HG03139 (cell line): ENCODE results near the gene VWA1.
A peak's percentile ranks its signal among the peaks of the same experiment; 100 is the strongest.
"Not testable (repeated sequence)": the region's sequence is repeated elsewhere in the genome, so short reads cannot be mapped to it uniquely, and the experiment has no call there.

Source experiments
- ATAC-seq: cut with Tn5 transposase; IDR thresholded peaks from one replicate; pipeline ENCODE4 v1.9.1; 2021; ENCODE audit not compliant: unreplicated experiment

VWA1 gene

DNA sequence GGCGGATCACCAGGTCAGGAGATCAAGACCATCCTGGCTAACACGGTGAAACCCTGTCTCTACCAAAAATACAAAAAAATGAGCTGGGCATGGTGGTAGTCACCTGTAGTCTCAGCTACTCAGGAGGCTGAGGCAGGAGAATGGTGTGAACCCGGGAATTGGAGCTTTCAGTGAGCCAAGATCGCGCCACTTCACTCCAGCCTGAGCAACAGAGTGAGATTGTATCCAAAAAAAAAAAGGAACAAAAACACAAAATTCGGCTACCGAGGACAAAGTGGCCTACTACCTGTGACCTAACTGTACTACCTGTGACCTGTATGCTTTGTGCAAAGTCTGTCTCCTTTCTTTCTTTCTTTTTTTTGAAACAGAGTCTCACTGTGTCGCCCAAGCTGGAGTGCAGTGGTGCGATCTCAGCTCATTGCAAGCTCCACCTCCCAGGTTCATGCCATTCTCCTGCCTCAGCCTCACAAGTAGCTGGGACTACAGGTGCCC is 32.5 kb upstream of the VWA1 start:
- ATAC-seq = not testable (repeated sequence)

DNA sequence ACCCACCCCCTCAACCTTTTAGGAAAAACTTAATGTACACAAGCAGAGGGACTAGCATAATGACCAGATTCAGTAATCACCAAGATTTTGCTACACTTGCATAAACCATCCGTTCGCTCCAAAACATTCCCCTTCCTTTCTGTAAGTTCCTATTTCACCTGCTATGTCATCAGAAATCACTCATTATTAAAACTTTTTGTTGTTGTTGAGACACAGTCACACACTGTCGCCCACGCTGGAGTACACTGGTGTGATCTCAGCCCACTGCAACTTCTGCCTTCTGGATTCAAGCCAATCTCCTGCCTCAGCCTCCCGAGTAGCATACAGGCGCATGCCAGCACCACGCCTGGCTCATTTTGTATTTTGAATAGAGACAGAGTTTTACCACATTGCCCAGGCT is 31.8 kb upstream of the VWA1 start:
- ATAC-seq = no peak

DNA sequence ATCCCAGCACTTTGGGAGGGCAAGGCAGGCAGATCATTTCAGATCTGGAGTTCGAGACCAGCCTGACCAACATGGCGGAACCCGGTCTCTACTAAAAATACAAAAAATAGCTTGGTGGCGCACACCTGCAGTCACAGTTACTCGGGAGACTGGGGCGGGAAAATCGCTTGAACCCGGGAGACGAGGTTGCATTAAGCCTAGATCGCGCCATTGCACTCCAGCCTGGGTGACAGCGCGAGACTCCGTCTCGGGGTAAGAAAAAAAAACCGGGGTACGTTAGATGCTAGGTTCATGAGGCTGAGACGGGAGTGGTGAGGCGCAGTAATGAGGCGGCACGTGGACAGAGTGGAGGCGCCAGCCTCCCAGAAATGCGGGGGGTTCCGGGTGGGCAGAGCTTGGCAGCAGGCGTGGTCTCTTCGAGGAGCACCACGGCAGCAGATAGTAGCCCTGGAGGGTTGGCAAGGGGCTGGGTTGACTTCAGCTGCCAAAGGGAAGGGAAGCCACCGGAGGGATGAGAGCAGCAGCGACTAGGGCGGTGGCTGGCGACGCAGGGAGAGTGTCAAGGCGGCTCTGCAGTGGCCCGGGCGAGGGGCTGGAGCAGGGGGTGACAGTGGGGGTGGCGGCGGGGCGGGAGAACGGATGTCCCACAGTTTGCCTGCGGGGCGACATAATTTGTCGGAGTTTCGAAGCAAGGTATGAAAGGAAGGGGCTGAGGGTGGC is 29.2 kb upstream of the VWA1 start:
- ATAC-seq = no peak

DNA sequence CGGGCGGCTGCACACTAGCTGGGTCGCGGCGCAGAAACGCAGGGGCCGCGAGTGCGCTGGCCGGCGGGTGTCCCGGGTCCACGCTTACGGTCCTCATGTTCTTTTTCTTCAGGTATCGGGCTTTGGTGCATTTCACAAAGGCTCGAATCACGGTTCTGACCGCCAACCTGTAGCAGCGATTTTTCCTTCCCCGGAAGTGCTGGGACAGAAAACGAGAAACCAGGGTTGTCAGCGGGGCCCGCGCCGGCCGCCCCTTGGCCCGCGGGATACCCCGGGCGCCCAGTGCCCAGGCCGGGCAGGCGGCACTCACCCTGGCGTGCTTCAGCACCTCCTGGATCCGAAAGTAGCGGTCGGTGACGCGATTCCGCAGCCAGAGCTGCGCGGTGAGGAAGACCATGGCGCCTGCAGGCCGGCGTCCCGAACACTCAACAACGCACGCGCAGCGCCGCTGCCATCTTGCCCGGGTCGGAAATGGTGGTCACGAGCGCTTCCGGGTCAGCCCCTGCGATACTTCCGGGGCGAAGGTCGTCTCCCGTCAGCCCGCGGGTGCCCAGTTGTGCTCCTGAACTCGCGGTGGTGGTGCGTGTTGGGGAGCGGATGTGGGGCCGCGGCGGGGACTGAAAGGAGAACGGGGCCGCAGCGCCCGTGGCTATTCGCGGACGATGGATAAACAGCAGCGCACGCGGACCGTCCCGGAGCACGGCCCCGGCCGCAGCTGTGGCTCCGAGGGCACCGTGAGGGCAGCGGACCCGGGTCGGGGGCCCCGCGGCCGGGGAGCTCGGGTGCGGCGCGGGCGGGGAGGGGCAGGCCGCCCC is 28.5 kb upstream of the VWA1 start, which contains the start of gene MRPL20:
Gene MRPL20, minus strand, starts transcription at position 473 of the 815 bp plus-strand sequence. Its CDS starts 76 bp downstream, at position 397.
- ATAC-seq = peak; percentile 85

DNA sequence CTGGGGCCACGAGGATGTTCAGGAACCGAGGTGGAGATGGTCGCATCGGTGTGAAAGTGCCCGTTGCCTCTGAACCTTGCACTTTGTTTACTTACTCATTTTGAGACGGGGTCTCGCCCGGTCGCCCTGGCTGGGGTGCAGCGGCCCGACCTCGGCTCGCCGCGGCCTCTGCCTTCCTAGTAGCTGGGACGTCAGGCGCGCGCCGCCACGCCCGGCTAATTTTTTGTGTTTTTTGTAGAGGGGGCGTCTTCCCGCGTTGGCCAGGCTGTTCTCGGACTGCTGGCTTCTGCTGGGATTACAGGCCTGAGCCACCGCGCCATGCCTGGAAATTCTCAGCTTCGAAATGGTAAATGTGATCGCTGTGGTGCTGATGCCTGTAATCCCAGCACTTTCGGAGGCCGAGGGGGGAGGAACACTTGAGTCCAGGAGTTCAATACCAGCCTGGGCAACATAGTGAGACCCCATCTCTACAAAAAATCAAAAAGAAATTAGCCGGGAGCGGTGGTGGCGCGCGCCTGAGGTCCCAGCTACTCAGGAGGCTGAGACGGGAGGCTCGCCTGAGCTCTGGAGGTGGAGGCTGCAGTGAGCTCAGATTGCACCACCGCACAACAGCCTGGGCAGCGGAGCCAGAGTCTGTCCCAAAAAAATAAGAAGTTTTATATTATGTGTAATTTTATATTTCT is 27.7 kb upstream of the VWA1 start:
- ATAC-seq = peak; percentile 22

DNA sequence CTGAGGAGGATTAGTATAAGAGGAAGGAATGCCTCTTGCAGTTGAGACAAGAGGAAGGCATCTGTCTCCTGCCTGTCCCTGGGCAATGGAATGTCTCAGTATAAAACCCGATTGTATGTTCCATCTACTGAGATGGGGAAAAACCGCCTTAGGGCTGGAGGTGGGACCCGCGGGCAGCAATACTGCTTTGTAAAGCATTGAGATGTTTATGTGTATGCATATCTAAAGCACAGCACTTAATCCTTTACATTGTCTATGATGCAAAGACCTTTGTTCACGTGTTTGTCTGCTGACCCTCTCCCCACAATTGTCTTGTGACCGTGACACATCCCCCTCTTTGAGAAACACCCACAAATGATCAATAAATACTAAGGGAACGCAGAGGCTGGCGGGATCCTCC is 25.3 kb upstream of the VWA1 start:
- ATAC-seq = not testable (repeated sequence)

DNA sequence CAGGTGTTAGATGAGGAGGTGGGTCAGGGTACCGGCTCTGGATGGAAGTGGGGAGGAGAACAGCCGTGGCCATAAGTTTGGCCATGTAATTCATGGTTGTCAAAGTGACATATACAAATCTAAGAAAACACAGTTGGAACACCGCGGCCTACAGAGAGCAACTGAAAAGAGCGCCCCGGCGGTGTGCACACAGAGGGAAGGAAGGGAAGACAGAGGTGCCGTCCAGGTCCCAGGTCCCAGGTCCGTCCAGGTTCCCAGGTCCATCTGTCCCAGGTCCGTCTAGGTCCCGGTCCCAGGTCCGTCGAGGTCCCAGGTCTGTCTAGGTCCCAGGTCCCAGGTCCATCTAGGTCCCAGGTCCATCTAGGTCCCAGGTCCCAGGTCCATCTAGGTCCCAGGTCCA is 23.9 kb upstream of the VWA1 start:
- ATAC-seq = no peak

DNA sequence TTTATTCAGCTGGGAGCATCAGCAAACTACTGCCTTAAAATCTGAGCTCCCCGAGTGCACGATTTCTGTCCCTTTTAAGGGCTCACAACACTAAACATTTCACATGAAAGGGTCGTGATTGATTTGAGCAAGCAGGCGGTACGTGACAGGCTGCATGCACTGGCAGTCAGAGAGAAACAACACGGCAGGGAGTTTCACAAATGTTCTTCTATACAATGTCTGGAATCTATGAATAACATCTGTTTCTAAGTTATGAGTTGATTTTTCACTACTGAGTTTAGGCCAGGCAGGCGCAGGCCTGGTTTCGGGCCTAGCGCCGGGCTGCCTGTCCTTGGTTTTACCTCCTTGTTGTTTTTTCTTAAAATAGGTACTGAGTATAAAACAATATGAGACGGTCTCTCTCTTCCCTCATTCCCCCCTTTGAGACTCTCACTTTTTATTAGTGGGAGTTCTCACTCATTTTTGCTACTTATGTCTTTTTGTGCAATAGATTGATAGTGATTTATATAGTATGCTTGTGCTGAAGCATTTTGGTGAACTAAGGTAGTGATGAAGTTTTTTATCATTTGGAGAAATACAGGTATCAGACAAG is 23.1 kb upstream of the VWA1 start:
- ATAC-seq = not testable (repeated sequence)

DNA sequence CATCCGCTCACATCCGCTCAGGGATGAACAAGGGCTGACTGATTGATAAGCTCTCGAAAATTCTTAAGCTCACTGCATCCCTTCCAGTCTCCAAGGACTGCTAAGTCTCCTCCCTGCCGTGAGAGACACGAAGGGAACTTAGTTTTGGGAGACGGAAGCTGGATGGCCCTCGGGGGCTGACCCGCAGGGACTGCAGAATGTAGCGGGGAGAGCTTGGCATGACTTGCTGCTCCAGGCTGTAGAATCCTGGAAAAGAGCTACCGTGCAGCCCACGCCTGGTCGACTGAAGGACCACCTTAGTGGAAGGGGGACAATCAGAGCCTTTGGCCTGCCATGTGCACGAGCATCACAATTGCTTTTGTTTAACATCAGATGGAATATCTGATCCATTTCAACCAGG is 19.7 kb upstream of the VWA1 start:
- no peak for ATAC-seq

DNA sequence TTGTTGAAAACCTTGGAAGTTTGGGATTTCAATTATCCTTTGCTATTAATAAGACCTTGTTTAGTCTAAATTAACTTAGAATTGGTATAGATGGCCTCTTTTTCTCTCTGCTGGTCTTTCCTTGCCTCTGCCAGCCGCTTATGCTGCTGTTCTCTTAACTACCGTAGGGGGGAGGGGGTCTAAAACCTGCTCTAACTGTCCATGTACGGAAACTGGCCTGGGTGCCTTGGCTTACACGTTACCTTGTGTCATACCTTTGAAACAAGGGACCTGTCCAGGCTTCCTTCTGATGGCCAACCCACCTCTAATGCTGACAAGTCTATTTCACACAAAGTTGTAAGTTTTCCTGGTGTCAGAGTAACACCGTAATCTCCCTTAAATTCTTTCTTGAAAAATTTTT is 18.1 kb upstream of the VWA1 start:
- not testable (repeated sequence) for ATAC-seq

DNA sequence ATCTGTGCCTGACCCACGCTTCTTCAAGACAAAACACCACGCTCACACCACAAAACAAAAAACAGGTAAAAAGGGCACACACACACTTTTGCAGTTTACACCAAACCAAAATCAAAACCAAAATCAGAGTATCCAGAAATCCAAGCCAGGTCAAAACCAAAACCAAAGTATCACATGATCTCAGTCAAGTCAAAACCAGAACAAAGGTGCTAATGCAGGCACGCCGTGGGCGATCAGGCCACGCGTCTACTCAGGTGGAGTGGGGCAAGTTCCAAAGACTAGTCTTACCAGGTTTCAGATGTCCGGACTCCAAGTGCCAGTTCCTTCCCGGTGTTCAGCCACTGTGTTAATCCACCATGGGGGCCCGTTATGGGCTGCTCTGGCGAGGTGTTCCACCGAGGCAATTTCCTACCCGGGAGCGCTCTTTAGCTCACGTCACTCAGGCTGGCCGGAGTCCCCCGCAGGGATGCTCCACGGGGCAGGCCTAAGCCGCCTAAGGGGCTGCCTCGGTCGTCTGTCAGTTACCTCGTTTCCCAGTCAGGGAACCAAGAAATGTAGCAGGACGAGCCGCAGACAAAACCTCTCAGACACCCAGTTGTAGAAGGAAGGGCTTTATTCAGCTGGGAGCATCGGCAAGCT is 17.5 kb upstream of the VWA1 start:
- not testable (repeated sequence) for ATAC-seq

DNA sequence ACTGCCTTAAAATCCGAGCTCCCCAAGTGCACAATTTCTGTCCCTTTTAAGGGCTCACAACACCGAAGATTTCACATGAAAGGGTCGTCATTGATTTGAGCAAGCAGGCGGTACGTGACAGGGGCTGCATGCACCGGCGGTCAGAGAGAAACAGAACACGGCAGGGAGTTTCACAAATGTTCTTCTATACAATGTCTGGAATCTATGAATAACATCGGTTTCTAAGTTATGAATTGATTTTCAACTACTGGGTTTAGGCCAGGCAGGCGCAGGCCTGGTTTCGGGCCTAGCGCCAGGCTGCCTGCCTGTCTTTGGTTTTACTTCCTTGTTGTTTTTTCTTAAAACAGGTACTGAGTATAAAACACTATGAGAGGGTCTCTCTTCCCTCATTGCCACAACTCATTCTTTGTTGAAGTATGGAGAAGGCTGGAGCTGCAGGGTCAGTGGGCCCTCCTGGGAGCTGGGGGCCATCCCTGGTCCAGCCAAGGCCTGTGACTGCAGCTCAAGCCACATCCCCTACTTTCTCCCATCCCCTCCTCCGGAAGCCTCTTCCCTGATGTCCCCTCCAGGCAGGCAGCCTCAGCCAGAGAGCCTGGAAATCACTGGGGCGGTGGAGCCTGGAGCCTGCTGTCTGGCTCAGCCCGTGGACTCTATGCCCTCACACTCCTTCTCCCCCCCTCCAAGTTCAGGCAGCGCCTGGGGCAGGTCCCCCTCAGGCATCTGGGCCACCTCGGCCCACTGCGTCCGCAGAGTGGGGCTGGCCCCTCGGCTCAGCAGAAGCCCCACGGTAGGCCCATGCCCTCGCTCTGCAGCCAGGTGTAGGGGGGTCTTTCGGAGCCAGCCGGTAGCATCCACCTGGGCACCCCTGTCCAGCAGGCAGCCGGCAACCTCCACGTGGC is 16.8 kb upstream of the VWA1 start:
- no peak for ATAC-seq

DNA sequence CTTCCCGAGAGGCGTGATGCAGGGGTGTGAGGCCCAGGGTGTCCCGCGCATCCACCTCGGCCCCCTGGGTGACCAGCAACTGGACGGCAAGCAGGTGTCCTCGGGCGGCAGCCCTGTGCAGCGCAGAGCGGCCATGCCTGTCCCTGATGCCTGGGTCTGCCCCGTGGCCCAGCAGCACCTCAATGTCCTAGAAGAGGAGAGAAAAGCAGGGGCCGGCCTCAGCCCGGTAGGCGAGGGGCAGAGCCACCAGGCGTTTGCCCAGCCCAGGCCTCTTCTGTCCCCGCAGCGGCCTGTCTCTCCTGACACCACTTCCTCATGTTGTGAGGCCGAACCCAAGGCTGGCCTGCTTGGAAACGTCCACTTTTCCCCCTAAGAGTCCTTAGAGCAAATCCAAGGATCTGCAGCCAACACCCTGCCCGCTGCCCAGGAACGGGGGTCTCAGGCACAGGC is 16.1 kb upstream of the VWA1 start:
- ATAC-seq = no peak

DNA sequence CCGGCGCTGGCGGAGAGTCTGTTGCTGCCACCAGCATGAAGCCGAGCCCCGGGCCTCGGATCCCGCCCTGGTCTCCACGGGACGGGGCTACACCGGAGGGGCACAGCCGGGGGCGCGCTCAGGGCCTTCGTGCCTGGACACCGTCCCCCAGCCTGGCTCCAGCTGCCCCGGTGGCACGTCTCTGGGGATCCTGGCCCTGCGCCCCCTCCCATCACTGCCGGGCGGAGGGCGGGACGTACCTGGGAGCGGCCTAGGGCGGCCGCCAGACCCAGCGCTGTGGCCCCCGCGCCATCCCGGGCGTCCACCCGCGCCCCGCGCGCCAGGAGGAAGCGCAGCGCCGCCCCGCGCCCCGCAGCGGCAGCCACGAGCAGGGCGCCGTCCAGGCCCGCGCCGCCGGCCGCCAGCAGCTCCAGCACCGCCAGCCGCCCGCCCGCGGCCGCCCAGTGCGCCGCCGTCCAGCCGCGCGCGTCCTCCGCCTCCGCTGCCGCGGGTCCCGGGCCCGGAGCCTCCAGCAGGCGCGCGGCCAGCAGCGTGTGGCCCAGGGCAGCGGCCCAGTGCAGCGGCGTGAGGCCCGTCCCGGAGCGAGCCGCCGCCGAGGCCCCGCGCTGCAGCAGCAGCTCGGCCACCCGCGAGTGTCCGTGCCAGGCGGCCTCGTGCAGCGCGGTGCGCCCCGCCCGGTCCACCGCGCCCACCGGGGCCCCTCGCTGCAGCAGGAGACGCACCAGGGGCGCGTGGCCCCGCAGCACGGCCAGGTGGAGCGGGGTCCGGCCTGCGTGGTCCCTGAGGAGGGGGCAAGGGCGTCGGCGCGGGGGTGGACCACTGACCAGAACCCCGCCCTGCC is 15.5 kb upstream of the VWA1 start:
- ATAC-seq = no peak

DNA sequence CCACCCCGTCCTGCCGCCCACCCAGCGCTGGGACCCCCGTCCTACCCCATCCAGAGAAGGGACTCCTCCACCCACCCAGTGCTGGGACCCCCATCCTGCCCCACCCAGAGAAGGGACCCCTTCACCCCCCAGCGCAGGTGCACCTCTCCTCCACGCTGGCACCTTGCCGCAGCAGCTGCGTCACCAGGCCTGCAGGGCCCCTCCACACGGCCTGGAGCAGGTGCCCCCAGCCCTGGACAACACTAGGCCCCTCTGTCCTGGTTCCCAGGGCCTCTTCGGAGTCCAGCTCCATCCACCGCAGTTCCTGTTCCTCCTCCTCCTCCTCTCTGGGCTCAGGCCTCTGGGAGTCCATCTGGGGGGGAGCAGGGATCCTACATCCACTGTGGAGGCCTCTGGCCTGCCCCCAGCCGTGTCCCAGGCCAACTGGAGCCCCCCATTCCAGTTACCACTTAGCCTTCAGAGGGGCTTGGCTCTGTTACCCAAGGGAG is 14.8 kb upstream of the VWA1 start:
- ATAC-seq = no peak

DNA sequence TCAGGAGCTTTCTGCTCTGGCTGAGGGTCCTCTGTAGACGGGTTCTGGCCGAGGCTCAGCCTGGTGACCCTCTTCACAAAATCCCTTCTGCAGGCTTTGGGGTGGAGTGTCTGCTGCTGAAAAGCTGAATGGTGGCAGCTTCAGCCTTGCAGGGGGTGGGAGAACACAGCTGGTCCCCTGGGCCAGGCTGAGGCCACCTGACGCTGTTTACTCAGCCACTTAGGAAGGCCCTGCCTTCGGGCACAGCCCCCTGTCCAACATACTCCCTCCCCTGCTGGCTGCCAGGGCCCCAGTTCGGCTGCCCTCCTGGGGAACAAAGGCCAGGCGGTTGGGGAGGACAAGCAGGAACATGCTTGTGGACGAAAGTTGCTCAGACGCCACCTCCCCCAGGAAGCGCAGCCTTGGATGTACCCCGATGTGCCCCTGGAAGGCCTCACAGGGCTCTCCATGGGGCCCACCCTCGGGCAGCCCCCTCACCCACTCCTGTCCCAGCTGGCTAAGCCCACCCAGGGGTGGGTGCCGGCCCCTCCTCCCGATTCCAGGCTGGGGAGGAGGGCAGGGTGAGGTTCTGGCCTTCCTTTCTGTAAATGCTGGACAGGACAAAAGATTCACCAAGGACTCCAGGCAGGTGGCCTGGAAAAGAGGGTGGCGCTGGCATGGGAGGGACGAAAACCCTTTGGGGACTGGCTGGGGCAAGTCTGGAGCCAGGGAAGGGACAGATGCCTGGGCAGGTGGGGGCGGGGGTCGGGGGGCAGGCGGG is 14.2 kb upstream of the VWA1 start, which contains the start of gene ANKRD65:
Gene ANKRD65, minus strand, starts transcription at position 130 of the 760 bp plus-strand sequence. CDS start 271 bp downstream, outside the sequence.
- ATAC-seq = no peak

DNA sequence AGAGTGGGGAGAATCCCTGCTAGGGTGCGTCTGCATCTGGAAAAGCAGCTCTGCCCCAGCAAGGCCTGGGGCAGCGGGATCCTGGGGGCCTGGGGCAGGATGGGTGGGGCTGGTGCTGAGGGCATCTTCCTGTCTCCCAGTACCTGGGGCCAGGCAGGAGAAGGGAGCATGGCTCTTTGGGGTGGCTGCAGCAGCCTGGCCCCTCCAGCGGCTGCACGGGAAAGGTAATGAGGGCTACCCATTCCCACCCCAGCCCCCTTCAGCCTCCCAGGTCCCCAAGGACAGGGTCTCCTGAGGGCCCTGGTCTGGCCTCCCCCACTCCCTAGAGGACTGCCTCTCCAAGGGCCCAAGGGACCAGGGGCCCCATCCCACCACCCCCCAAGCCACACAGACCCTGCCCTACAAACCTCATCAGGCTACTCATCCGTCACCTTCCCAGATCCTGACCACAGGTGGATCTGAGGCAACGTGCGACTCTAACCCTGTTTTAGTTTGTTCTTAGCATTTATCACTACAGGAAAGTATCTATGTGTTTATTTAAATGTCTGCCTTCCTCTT is 13.5 kb upstream of the VWA1 start:
- no peak for ATAC-seq
